ENCODE data around the gene PRKN. TPM values are rescaled to one million over a fixed set of nuclear protein-coding genes. Genes with fewer than 3 reads are reported as not detected.

The PRKN gene
- total RNA-seq, 1 experiment from 2014 or later, result 0.34 TPM

GRCh38 chr6:161453558-161453957 is 1274.0 kb downstream of the PRKN start:
- intact Hi-C loops (cut with micrococcal nuclease; ENCODE audit: unreplicated experiment), result no loop called here
- BruUV-seq (replicated peaks), result no TSS peak
- no peaks in the 10 kb centered on the region for H3K4me1 Mint-ChIP-seq (ENCODE audit: low read depth, unreplicated experiment)
- no peak overlapping the region for H3K4me3 ChIP-seq (ENCODE audit: low read depth, low read length)
- no peaks in the 10 kb centered on the region for H3K9me3 Mint-ChIP-seq (ENCODE audit: unreplicated experiment)
- H3K4me1 ChIP-seq, result no peaks in the 10 kb centered on the region
- H3K27me3 Mint-ChIP-seq (ENCODE audit: insufficient read depth, unreplicated experiment), result no peaks in the 10 kb centered on the region
- no peaks in the 10 kb centered on the region for H3K27me3 ChIP-seq (replicated peaks; ENCODE audit: control insufficient read depth, insufficient read depth, low read length)
- H3K9me3 ChIP-seq, result no peaks in the 10 kb centered on the region
- H3K36me3 ChIP-seq (ENCODE audit: control insufficient read depth, insufficient read depth, low read length), result no peaks in the 10 kb centered on the region
- no peak for TF ChIP-seq CTCF (IDR thresholded peaks at IDR 0.05; ENCODE audit: insufficient read depth in 1 of 2, low read depth in 1 of 2, low read length in 1 of 2, severe bottlenecking in 1 of 2, unreplicated experiment in 1 of 2)
- no peak overlapping the region for H3K4me3 Mint-ChIP-seq (ENCODE audit: unreplicated experiment)
- ChIA-PET CTCF (no interaction called here), POLR2A (no interaction called here)
- DNase-seq, result no peak
- H3K36me3 Mint-ChIP-seq (ENCODE audit: insufficient read depth, unreplicated experiment), result no peaks in the 10 kb centered on the region
- H3K27ac Mint-ChIP-seq (ENCODE audit: unreplicated experiment), result no peak overlapping the region

- CTCF ChIA-PET, result no interaction called here
- DNase-seq, result no peak
- H3K36me3 ChIP-seq (ENCODE audit: control insufficient read depth, insufficient read depth, low read length), result no peaks in the 10 kb centered on the region
- H3K4me3 Mint-ChIP-seq (ENCODE audit: unreplicated experiment), result no peak overlapping the region
- POLR2A ChIA-PET, result no interaction called here
- H3K27me3 ChIP-seq (replicated peaks; ENCODE audit: control insufficient read depth, insufficient read depth, low read length), result no peaks in the 10 kb centered on the region
- H3K9me3 Mint-ChIP-seq (ENCODE audit: unreplicated experiment), result no peaks in the 10 kb centered on the region
- no peak overlapping the region for H3K27ac Mint-ChIP-seq (ENCODE audit: unreplicated experiment)
- no peak overlapping the region for H3K4me3 ChIP-seq (ENCODE audit: low read depth, low read length)
- BruUV-seq (replicated peaks), result no TSS peak
- intact Hi-C loops (cut with micrococcal nuclease; ENCODE audit: unreplicated experiment), result no loop called here
- no peaks in the 10 kb centered on the region for H3K9me3 ChIP-seq
- H3K36me3 Mint-ChIP-seq (ENCODE audit: insufficient read depth, unreplicated experiment), result no peaks in the 10 kb centered on the region
- H3K4me1 Mint-ChIP-seq (ENCODE audit: low read depth, unreplicated experiment), result no peaks in the 10 kb centered on the region
- no peaks in the 10 kb centered on the region for H3K27me3 Mint-ChIP-seq (ENCODE audit: insufficient read depth, unreplicated experiment)
- H3K4me1 ChIP-seq, result no peaks in the 10 kb centered on the region
- TF ChIP-seq CTCF (IDR thresholded peaks at IDR 0.05; ENCODE audit: insufficient read depth in 1 of 2, low read depth in 1 of 2, low read length in 1 of 2, severe bottlenecking in 1 of 2, unreplicated experiment in 1 of 2), result no peak
Measured at GRCh38 chr6:161452241-161452640, 1275.3 kb downstream of the PRKN start.

- Mint-ChIP-seq H3K4me3 (ENCODE audit: unreplicated experiment) (no peak overlapping the region), H3K9me3 (ENCODE audit: unreplicated experiment) (no peaks in the 10 kb centered on the region), H3K4me1 (ENCODE audit: low read depth, unreplicated experiment) (no peaks in the 10 kb centered on the region), H3K36me3 (ENCODE audit: insufficient read depth, unreplicated experiment) (no peaks in the 10 kb centered on the region), H3K27ac (ENCODE audit: unreplicated experiment) (no peak overlapping the region), H3K27me3 (ENCODE audit: insufficient read depth, unreplicated experiment) (no peaks in the 10 kb centered on the region)
- no TSS peak for BruUV-seq (replicated peaks)
- CTCF ChIA-PET, result interaction anchor here (0.7 kb wide), 1 partner anchor 31 kb away, joined by 3 read pairs; no protein-coding TSS in a partner anchor
- DNase-seq, result no peak
- Histone ChIP-seq H3K9me3 (no peaks in the 10 kb centered on the region), H3K4me3 (ENCODE audit: low read depth, low read length) (no peak overlapping the region), H3K36me3 (ENCODE audit: control insufficient read depth, insufficient read depth, low read length) (no peaks in the 10 kb centered on the region), H3K4me1 (no peaks in the 10 kb centered on the region), H3K27me3 (replicated peaks; ENCODE audit: control insufficient read depth, insufficient read depth, low read length) (no peaks in the 10 kb centered on the region)
- POLR2A ChIA-PET, result no interaction called here
- TF ChIP-seq CTCF (IDR thresholded peaks at IDR 0.05; ENCODE audit: insufficient read depth in 1 of 2, low read depth in 1 of 2, low read length in 1 of 2, severe bottlenecking in 1 of 2, unreplicated experiment in 1 of 2), result no peak
- intact Hi-C loops (cut with micrococcal nuclease; ENCODE audit: unreplicated experiment), result no loop called here
Measured at GRCh38 chr6:161449521-161449920, 1278.0 kb downstream of the PRKN start.
